GM18520 (cell line): ENCODE data around the gene CWF19L1.

Source experiments
- ATAC-seq: cut with Tn5 transposase; IDR thresholded peaks from one replicate; pipeline ENCODE4 v1.9.1; 2021; ENCODE audit not compliant: unreplicated experiment

The CWF19L1 gene

DNA sequence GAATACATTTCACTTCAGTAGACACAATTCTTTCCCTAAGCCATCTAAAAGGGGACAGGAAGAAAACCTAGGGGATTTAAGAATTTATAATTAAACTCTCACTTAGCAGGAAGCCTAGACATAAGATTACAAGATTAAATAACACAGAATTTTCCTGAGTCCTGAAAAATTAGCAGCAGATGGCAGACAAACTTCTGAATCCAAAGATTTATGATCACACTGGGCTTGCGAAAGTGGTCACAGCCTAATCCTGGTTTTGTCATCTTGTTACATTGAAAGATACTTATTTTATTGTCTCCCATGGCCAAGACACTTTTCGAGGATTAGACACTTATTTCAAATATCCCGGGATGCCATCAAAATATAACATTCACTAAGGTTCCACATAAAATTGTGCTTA lies 84.5 kb downstream of the CWF19L1 start:
- ATAC-seq, result no peak
